ENCODE measurements around the gene C1orf159.
"Not testable (repeated sequence)": the region's sequence is repeated elsewhere in the genome, so short reads cannot be mapped to it uniquely, and the experiment has no call there.

C1orf159 gene

GRCh38 chr1:1079408-1080121 lies 36.3 kb downstream of the C1orf159 start:
- ChIA-PET POLR2A (no interaction called here), CTCF (no interaction called here)
- Histone ChIP-seq H3K9me3 (ENCODE audit: control extremely low read depth in 1 of 5, control insufficient read depth in 4 of 5, insufficient read depth in 2 of 5, low read depth in 1 of 5, low read length in 4 of 5) (no peaks in the 10 kb centered on the region), H3K4me3 (ENCODE audit: control insufficient read depth in 1 of 7, extremely low read depth in 1 of 7, insufficient read depth in 4 of 7, low read depth in 2 of 7, low read length in 6 of 7) (peak overlapping the region in 3 of 7 experiments; percentile 40 to 57 (median 53)), H3K36me3 (ENCODE audit: control insufficient read depth in 4 of 4, insufficient read depth in 4 of 4, low read length in 3 of 4) (peaks cover 0 to 2% (median under 1%) of the 10 kb centered on the region in 4 experiments), H3K4me1 (ENCODE audit: control extremely low read depth in 1 of 4, control insufficient read depth in 4 of 4, insufficient read depth in 4 of 4, low read length in 3 of 4) (peaks cover 0 to 13% (median 12%) of the 10 kb centered on the region in 4 experiments), H3K27ac (ENCODE audit: insufficient read depth in 1 of 2, low read depth in 1 of 2, low read length in 2 of 2, poor library complexity in 1 of 2, severe bottlenecking in 2 of 2) (no peak overlapping the region), H3K27me3 (replicated peaks in 2 of 5; ENCODE audit: control insufficient read depth in 4 of 5, insufficient read depth in 5 of 5, low read length in 4 of 5) (peaks cover 0 to 20% (median 0%) of the 10 kb centered on the region in 5 experiments)
- WGBS (ENCODE audit: insufficient coverage): 1% methylated on average over 21 of the region's 38 CpGs
- peak; percentile 45 to 78 (median 70) for DNase-seq

DNA sequence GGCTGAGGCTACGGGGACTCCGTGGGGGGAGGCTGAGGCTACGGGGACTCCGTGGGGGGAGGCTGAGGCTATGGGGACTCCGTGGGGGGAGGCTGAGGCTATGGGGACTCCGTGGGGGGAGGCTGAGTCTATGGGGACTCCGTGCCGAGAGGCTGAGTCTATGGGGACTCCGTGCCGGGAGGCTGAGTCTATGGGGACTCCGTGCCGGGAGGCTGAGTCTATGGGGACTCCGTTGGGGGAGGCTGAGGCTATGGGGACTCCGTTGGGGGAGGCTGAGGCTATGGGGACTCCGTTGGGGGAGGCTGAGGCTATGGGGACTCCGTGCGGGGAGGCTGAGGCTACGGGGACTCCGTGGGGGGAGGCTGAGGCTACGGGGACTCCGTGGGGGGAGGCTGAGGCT lies 38.5 kb downstream of the C1orf159 start:
- H3K4me3 ChIP-seq (ENCODE audit: control insufficient read depth in 1 of 7, extremely low read depth in 1 of 7, insufficient read depth in 4 of 7, low read depth in 2 of 7, low read length in 6 of 7); H3K36me3 ChIP-seq (ENCODE audit: control insufficient read depth in 4 of 4, insufficient read depth in 4 of 4, low read length in 3 of 4); DNase-seq; CTCF ChIA-PET; H3K27ac ChIP-seq (ENCODE audit: insufficient read depth in 1 of 2, low read depth in 1 of 2, low read length in 2 of 2, poor library complexity in 1 of 2, severe bottlenecking in 2 of 2); POLR2A ChIA-PET; H3K9me3 ChIP-seq (ENCODE audit: control extremely low read depth in 1 of 5, control insufficient read depth in 4 of 5, insufficient read depth in 2 of 5, low read depth in 1 of 5, low read length in 4 of 5): not testable (repeated sequence)
- no CpG with 5 or more reads among the region's 21 CpGs for WGBS (ENCODE audit: insufficient coverage)
- peaks cover 0 to 20% (median 0%) of the 10 kb centered on the region in 5 experiments for H3K27me3 ChIP-seq (replicated peaks in 2 of 5; ENCODE audit: control insufficient read depth in 4 of 5, insufficient read depth in 5 of 5, low read length in 4 of 5)
- H3K4me1 ChIP-seq (ENCODE audit: control extremely low read depth in 1 of 4, control insufficient read depth in 4 of 4, insufficient read depth in 4 of 4, low read length in 3 of 4): peaks cover 0 to 13% (median 12%) of the 10 kb centered on the region in 4 experiments

DNA sequence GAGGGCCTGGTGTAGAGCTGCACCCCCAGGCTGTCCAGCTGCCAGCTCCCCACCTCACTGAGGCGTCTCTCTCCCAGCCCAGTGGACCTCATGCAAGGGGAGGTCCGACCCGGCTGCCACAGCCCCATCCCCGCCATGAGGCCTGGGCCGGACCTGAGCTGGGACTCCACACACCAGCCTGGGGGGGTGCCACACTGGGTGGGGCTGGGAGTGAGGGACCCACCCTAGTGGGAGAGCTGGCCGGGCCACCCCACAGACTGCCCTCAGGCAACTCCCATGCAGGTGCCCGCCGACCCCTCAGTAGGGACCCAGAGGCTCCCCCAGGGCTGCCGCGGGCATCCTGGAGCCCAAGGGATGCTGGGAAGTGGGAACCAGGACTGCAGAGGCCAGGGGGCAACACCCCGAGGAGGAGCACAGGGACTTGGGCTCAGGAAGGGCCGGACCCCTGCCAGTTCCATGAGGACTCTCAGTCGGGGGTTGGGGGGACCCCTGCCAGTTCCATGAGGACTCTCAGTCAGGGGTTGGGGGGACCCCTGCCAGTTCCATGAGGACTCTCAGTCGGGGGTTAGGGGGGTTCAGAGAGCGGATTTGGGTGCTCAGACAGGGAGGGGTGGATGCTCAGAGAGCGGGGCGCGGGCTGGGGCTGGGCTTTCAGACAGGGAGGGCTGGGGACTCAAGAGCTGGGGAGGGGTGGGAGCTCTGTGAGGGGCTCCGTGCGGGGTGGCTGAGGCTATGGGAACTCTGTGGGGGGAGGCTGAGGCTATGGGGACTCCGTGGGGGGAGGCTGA lies 40.5 kb downstream of the C1orf159 start:
- ChIA-PET CTCF (interaction anchor here (0.6 to 0.9 kb wide), 2 partner anchors 36 to 74 kb away, joined by 3 read pairs; no protein-coding TSS in a partner anchor), POLR2A (no interaction called here)
- H3K36me3 ChIP-seq (ENCODE audit: control insufficient read depth in 4 of 4, insufficient read depth in 4 of 4, low read length in 3 of 4): no peaks in the 10 kb centered on the region
- WGBS (ENCODE audit: insufficient coverage): 69% methylated on average over 12 of the region's 21 CpGs
- H3K4me3 ChIP-seq (ENCODE audit: control insufficient read depth in 1 of 7, extremely low read depth in 1 of 7, insufficient read depth in 4 of 7, low read depth in 2 of 7, low read length in 6 of 7): no peak overlapping the region
- peaks cover 0 to 19% (median 0%) of the 10 kb centered on the region in 5 experiments for H3K27me3 ChIP-seq (replicated peaks in 2 of 5; ENCODE audit: control insufficient read depth in 4 of 5, insufficient read depth in 5 of 5, low read length in 4 of 5)
- no peaks in the 10 kb centered on the region for H3K9me3 ChIP-seq (ENCODE audit: control extremely low read depth in 1 of 5, control insufficient read depth in 4 of 5, insufficient read depth in 2 of 5, low read depth in 1 of 5, low read length in 4 of 5)
- DNase-seq: no peak
- no peak overlapping the region for H3K27ac ChIP-seq (ENCODE audit: insufficient read depth in 1 of 2, low read depth in 1 of 2, low read length in 2 of 2, poor library complexity in 1 of 2, severe bottlenecking in 2 of 2)
- peaks cover 0 to 15% (median 12%) of the 10 kb centered on the region in 4 experiments for H3K4me1 ChIP-seq (ENCODE audit: control extremely low read depth in 1 of 4, control insufficient read depth in 4 of 4, insufficient read depth in 4 of 4, low read length in 3 of 4)

DNA sequence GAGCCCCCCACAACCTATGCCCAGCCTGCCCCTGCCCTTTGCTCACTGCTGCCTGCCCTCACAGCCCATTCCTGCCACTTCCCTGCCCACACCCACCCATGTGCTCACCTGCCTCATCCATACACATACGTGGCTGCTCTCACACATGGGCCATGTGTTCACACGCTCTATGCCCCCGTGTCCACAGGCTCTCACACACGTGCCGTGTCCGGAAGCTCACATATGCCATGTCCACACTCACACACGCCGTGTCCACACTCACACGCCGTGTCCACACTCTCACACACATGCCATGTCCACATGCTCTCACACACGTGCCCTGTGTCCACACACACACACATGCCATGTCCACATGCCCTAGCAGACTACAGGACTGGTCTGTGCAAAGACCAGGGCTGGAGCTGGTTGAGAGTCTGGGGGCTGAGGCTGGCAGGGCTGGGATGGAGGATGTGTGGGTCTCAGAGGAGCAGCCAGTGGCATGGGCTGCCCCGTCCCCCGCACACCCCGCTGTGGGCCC lies 41.2 kb downstream of the C1orf159 start:
- Histone ChIP-seq H3K27me3 (replicated peaks in 2 of 5; ENCODE audit: control insufficient read depth in 4 of 5, insufficient read depth in 5 of 5, low read length in 4 of 5) (peaks cover 0 to 19% (median 0%) of the 10 kb centered on the region in 5 experiments), H3K9me3 (ENCODE audit: control extremely low read depth in 1 of 5, control insufficient read depth in 4 of 5, insufficient read depth in 2 of 5, low read depth in 1 of 5, low read length in 4 of 5) (no peaks in the 10 kb centered on the region), H3K36me3 (ENCODE audit: control insufficient read depth in 4 of 4, insufficient read depth in 4 of 4, low read length in 3 of 4) (no peaks in the 10 kb centered on the region), H3K27ac (ENCODE audit: insufficient read depth in 1 of 2, low read depth in 1 of 2, low read length in 2 of 2, poor library complexity in 1 of 2, severe bottlenecking in 2 of 2) (no peak overlapping the region), H3K4me1 (ENCODE audit: control extremely low read depth in 1 of 4, control insufficient read depth in 4 of 4, insufficient read depth in 4 of 4, low read length in 3 of 4) (peaks cover 0 to 10% (median 6%) of the 10 kb centered on the region in 4 experiments), H3K4me3 (ENCODE audit: control insufficient read depth in 1 of 7, extremely low read depth in 1 of 7, insufficient read depth in 4 of 7, low read depth in 2 of 7, low read length in 6 of 7) (no peak overlapping the region)
- DNase-seq: no peak
- CTCF ChIA-PET: interaction anchor here (0.9 kb wide), 1 partner anchor 35 kb away, joined by 3 read pairs; no protein-coding TSS in a partner anchor
- POLR2A ChIA-PET: interaction anchor here (0.6 kb wide), 1 partner anchor 138 kb away, joined by 3 read pairs; no protein-coding TSS in a partner anchor
- 96% methylated on average over 10 of the region's 14 CpGs for WGBS (ENCODE audit: insufficient coverage)

DNA sequence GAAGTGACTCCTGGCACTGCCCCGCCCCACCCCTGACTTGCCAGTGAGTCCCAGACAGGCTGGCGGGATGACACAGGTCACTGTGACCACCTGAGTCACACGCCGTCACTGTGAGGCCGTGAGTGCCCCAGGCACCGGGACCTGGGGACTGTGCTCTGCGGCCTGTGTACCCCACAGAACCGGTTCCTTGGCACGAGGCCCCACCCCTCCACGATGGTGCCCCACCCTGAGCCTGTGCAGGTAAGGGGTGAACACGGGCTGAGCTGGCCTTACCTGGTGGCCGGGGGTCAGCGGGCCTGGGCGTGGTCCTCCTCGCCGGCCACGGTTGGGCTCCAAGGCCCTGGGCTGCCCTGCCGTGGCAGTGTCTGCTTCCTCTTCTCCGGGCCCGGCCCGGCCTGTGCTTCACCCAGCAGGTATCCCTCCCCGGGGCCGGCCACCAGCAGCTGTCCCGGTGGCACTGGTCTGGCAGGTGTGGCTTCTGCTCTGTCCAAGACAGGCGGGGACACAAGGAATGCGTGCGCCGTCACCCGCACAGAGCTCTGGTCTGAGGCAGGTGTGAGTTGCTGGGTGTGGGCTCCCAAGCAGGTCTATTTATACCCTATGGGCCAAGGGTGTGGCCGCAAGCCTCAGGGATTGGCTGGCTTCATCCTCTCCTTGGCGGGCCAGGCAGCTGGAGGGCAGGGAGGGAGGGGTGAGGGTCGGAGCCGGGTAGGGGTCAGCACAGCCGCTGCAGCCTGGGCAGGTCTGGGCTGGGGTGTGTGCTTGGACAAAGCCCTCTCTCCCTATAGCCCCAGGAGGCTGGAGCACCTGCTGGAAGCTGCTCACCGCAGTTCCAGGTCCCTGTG lies 41.9 kb downstream of the C1orf159 start, which contains the start of gene RNF223:
Gene RNF223 (minus strand): TSS at position 564 of the 845 bp plus-strand sequence. CDS start 1,740 bp downstream, outside the sequence.
- WGBS (ENCODE audit: insufficient coverage): 94% methylated on average over 25 of the region's 35 CpGs
- POLR2A ChIA-PET: interaction anchor here (0.6 kb wide), 1 partner anchor 139 kb away, joined by 3 read pairs; no protein-coding TSS in a partner anchor

GRCh38 chr1:1072849-1073742 lies 42.8 kb downstream of the C1orf159 start:
- H3K4me1 ChIP-seq (ENCODE audit: control extremely low read depth in 1 of 4, control insufficient read depth in 4 of 4, insufficient read depth in 4 of 4, low read length in 3 of 4): peaks cover 0 to 17% (median 12%) of the 10 kb centered on the region in 4 experiments
- H3K36me3 ChIP-seq (ENCODE audit: control insufficient read depth in 4 of 4, insufficient read depth in 4 of 4, low read length in 3 of 4): no peaks in the 10 kb centered on the region
- ChIA-PET CTCF (no interaction called here), POLR2A (no interaction called here)
- no peak overlapping the region for H3K27ac ChIP-seq (ENCODE audit: insufficient read depth in 1 of 2, low read depth in 1 of 2, low read length in 2 of 2, poor library complexity in 1 of 2, severe bottlenecking in 2 of 2)
- H3K4me3 ChIP-seq (ENCODE audit: control insufficient read depth in 1 of 7, extremely low read depth in 1 of 7, insufficient read depth in 4 of 7, low read depth in 2 of 7, low read length in 6 of 7): no peak overlapping the region
- no peaks in the 10 kb centered on the region for H3K9me3 ChIP-seq (ENCODE audit: control extremely low read depth in 1 of 5, control insufficient read depth in 4 of 5, insufficient read depth in 2 of 5, low read depth in 1 of 5, low read length in 4 of 5)
- H3K27me3 ChIP-seq (replicated peaks in 2 of 5; ENCODE audit: control insufficient read depth in 4 of 5, insufficient read depth in 5 of 5, low read length in 4 of 5): peaks cover 0 to 20% (median 0%) of the 10 kb centered on the region in 5 experiments
- no peak for DNase-seq
- WGBS (ENCODE audit: insufficient coverage): 95% methylated on average over 22 of the region's 28 CpGs

More for the DNA sequence above, 41.9 kb downstream of the C1orf159 start, which contains the start of gene RNF223:
- Histone ChIP-seq H3K27ac (ENCODE audit: insufficient read depth in 1 of 2, low read depth in 1 of 2, low read length in 2 of 2, poor library complexity in 1 of 2, severe bottlenecking in 2 of 2) (no peak within 1 kb of the TSS), H3K9me3 (ENCODE audit: control extremely low read depth in 1 of 5, control insufficient read depth in 4 of 5, insufficient read depth in 2 of 5, low read depth in 1 of 5, low read length in 4 of 5) (no peaks in the 10 kb centered on the region), H3K4me3 (ENCODE audit: control insufficient read depth in 1 of 7, extremely low read depth in 1 of 7, insufficient read depth in 4 of 7, low read depth in 2 of 7, low read length in 6 of 7) (no peak within 1 kb of the TSS), H3K36me3 (ENCODE audit: control insufficient read depth in 4 of 4, insufficient read depth in 4 of 4, low read length in 3 of 4) (no peaks in the 10 kb centered on the region), H3K4me1 (ENCODE audit: control extremely low read depth in 1 of 4, control insufficient read depth in 4 of 4, insufficient read depth in 4 of 4, low read length in 3 of 4) (peaks cover 0 to 10% (median 7%) of the 10 kb centered on the region in 4 experiments), H3K27me3 (replicated peaks in 2 of 5; ENCODE audit: control insufficient read depth in 4 of 5, insufficient read depth in 5 of 5, low read length in 4 of 5) (peaks cover 0 to 18% (median 0%) of the 10 kb centered on the region in 5 experiments)
- DNase-seq: no peak
- CTCF ChIA-PET: interaction anchor here (0.9 kb wide), 1 partner anchor 34 kb away, joined by 3 read pairs; no protein-coding TSS in a partner anchor
